GM23338 (cell line): ENCODE data around the gene PIWIL4. TPM values are rescaled to one million over a fixed set of nuclear protein-coding genes. Genes with fewer than 3 reads are reported as not detected.

ENCODE experiments used
- ATAC-seq: fragments of 200-7000 bp; cut with Tn5 transposase; 3 replicates; pipeline ENCODE4 v1.9.1; 2020
- DNase-seq: peaks from one replicate; pipeline ENCODE4 v3.0.0-alpha.2; 2015; ENCODE audit warnings: low spot score
- H2AFZ ChIP-seq: fragments of 200-600 bp; sonication (generic); 2 replicates; pipeline ENCODE4 v1.8.0; 2016; ENCODE audit warnings: antibody characterized with exemption, mild to moderate bottlenecking, moderate library complexity
- H3F3A ChIP-seq: fragments of 200-600 bp; sonication (generic); replicated peaks from 2 replicates; pipeline ENCODE4 v1.8.0; 2017; ENCODE audit warnings: antibody characterized with exemption, mixed run types, low read depth
- H3K27ac ChIP-seq: fragments of 200-600 bp; sonication (generic); 2 replicates; pipeline ENCODE4 v1.6.1; 2016; ENCODE audit warnings: low read depth
- H3K27me3 ChIP-seq: fragments of 200-600 bp; sonication (generic); 2 replicates; pipeline ENCODE4 v1.8.0; 2016; ENCODE audit warnings: mild to moderate bottlenecking, mixed run types, moderate library complexity; ENCODE audit not compliant: insufficient read depth
- H3K36me3 ChIP-seq: fragments of 200-600 bp; sonication (generic); 2 replicates; pipeline ENCODE4 v1.8.0; 2016; ENCODE audit warnings: mild to moderate bottlenecking; ENCODE audit not compliant: insufficient read depth
- H3K4me1 ChIP-seq: fragments of 200-600 bp; sonication (generic); 2 replicates; pipeline ENCODE4 v1.8.0; 2016; ENCODE audit warnings: mild to moderate bottlenecking, moderate library complexity; ENCODE audit not compliant: insufficient read depth
- H3K4me2 ChIP-seq: fragments of 200-600 bp; sonication (generic); 2 replicates; pipeline ENCODE4 v1.7.1; 2017; ENCODE audit warnings: mixed run types
- H3K4me3 ChIP-seq: fragments of 200-600 bp; sonication (generic); 2 replicates; pipeline ENCODE4 v1.6.1; 2016; ENCODE audit warnings: mixed run types
- H3K79me2 ChIP-seq: fragments of 200-600 bp; sonication (generic); replicated peaks from 2 replicates; pipeline ENCODE4 v1.8.0; 2017; ENCODE audit warnings: mild to moderate bottlenecking; ENCODE audit not compliant: insufficient read depth
- H3K9me2 ChIP-seq: fragments of 200-600 bp; sonication (generic); 2 replicates; pipeline ENCODE4 v1.8.0; 2017; ENCODE audit not compliant: insufficient read depth
- H4K20me1 ChIP-seq: fragments of 200-600 bp; sonication (generic); replicated peaks from 2 replicates; pipeline ENCODE4 v1.8.0; 2017; ENCODE audit warnings: mild to moderate bottlenecking; ENCODE audit not compliant: insufficient read depth
- H3K27ac Mint-ChIP-seq: 2 replicates; pipeline ENCODE4 v1.8.0; 2020; ENCODE audit warnings: inconsistent platforms, mild to moderate bottlenecking, moderate library complexity, mixed read lengths
- H3K27me3 Mint-ChIP-seq: 3 replicates; pipeline ENCODE4 v1.8.0; 2022; ENCODE audit warnings: low read depth, mild to moderate bottlenecking, moderate library complexity, mixed read lengths, inconsistent platforms; ENCODE audit not compliant: insufficient read depth, poor library complexity
- H3K36me3 Mint-ChIP-seq: 3 replicates; pipeline ENCODE4 v1.8.0; 2021; ENCODE audit warnings: low read depth, mild to moderate bottlenecking, inconsistent platforms, moderate library complexity, mixed read lengths
- H3K4me1 Mint-ChIP-seq: 3 replicates; pipeline ENCODE4 v1.8.0; 2020; ENCODE audit warnings: mild to moderate bottlenecking, inconsistent platforms, mixed read lengths
- H3K4me3 Mint-ChIP-seq: 3 replicates; pipeline ENCODE4 v1.8.0; 2021; ENCODE audit warnings: moderate library complexity, mild to moderate bottlenecking, inconsistent platforms, mixed read lengths
- H3K9me3 Mint-ChIP-seq: 3 replicates; pipeline ENCODE4 v1.8.0; 2020; ENCODE audit warnings: moderate library complexity, mild to moderate bottlenecking, inconsistent platforms, mixed read lengths
- CREB1 ChIP-seq: fragments of 250-450 bp; sonication (Bioruptor Pico); IDR thresholded peaks from 2 replicates; pipeline ENCODE4 v1.5.0; 2020; ENCODE audit warnings: low read depth, mild to moderate bottlenecking, moderate library complexity
- EZH2 ChIP-seq: fragments of 200-600 bp; sonication (generic); IDR thresholded peaks from one replicate; pipeline ENCODE4 v1.8.0; 2017; ENCODE audit warnings: antibody characterized with exemption, mild to moderate bottlenecking, low read depth; ENCODE audit not compliant: unreplicated experiment
- EZH2phosphoT487 ChIP-seq: fragments of 200-600 bp; sonication (generic); IDR thresholded peaks from one replicate; pipeline ENCODE4 v1.8.1; 2018; ENCODE audit warnings: antibody characterized with exemption; ENCODE audit not compliant: unreplicated experiment
- JUNB ChIP-seq: IDR thresholded peaks from one replicate; pipeline ENCODE4 v1.6.1; 2016; ENCODE audit warnings: antibody characterized with exemption; ENCODE audit not compliant: unreplicated experiment
- NANOG ChIP-seq: IDR thresholded peaks from 2 replicates; pipeline ENCODE4 v1.6.1; 2016; ENCODE audit warnings: antibody characterized with exemption, borderline replicate concordance
- ZNF114 ChIP-seq: fragments of 250-450 bp; sonication (Bioruptor Pico); IDR thresholded peaks from 2 replicates; pipeline ENCODE4 v1.5.0; 2020; ENCODE audit warnings: mild to moderate bottlenecking, moderate library complexity
- ZNF331 ChIP-seq: fragments of 250-450 bp; sonication (Bioruptor Pico); IDR thresholded peaks from 2 replicates; pipeline ENCODE4 v1.5.0; 2020; ENCODE audit warnings: low read depth, mild to moderate bottlenecking, moderate library complexity
- polyA plus RNA-seq: library from polyadenylated mRNA; unstranded; fragments of >200 nt; fragmentation: Nextera tagmentation; extraction: Ambion mirVana; gene quantifications from 2 replicates; pipeline ENCODE4 v1.2.1, GENCODE V29; 2016
- total RNA-seq: library from RNA; depleted of rRNA; stranded (reverse); fragments of >200 nt; shearing (Covaris generic); gene quantifications from 2 replicates; pipeline ENCODE4 v1.2.3, GENCODE V29; 2014
- TF ChIP-seq, protein P1 (sequence below), 2 experiments: fragments of 200-600 bp in 1 of 2; sonication (generic) in 1 of 2; conservative IDR thresholded peaks; 2 replicates each; pipeline versions ENCODE4 v1.5.1 to v1.6.1; 2016 to 2017; ENCODE audit warnings: antibody characterized with exemption in 2 of 2, low read depth in 2 of 2, mild to moderate bottlenecking in 2 of 2, moderate library complexity in 1 of 2
- TF ChIP-seq, protein P2 (sequence below): IDR thresholded peaks from one replicate; pipeline ENCODE4 v1.6.1; 2018; ENCODE audit warnings: antibody characterized with exemption; ENCODE audit not compliant: unreplicated experiment
- TF ChIP-seq, protein P3 (sequence below): IDR thresholded peaks from 2 replicates; pipeline ENCODE4 v1.6.1; 2016; ENCODE audit warnings: antibody characterized with exemption

Gene PIWIL4
- total and polyA plus RNA-seq, 2 experiments from 2014 or later: 0.23 to 0.66 TPM

DNA sequence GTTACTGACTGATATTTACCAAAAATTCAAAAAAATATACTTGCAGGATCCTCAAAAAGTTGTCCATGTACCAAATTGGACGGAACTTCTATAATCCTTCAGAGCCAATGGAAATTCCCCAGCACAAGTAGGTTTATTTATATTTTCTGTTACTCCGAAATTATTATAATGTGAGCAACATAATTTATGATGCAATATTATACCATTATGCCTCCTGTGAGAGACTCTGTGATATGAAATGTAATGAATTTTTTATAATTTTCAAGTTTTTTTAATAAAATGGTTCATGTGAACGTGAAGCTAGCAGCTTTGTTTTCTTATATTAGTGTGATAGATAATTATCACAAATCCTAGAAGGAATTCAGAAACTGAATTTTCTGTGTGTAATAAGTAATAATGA is 18.2 kb downstream of the PIWIL4 start:
- no peak for ATAC-seq
- no peaks in the 10 kb centered on the region for H3K4me1 ChIP-seq
- no peak overlapping the region for H2AFZ ChIP-seq
- no peaks in the 10 kb centered on the region for H3K9me3 Mint-ChIP-seq
- H3K4me3 Mint-ChIP-seq: no peak overlapping the region
- DNase-seq: no peak
- no peaks in the 10 kb centered on the region for H3K36me3 ChIP-seq
- no peaks in the 10 kb centered on the region for H3K27me3 Mint-ChIP-seq
- no peak overlapping the region for H3K4me2 ChIP-seq
- H3K4me3 ChIP-seq: no peak overlapping the region
- H3F3A ChIP-seq: no peaks in the 10 kb centered on the region
- no peak overlapping the region for H3K27ac ChIP-seq
- TF ChIP-seq EZH2phosphoT487 (no peak), CREB1 (CRISPR knock-in tag) (no peak), ZNF331 (CRISPR knock-in tag) (no peak), ZNF114 (no peak)
- TF ChIP-seq, protein P1, sequence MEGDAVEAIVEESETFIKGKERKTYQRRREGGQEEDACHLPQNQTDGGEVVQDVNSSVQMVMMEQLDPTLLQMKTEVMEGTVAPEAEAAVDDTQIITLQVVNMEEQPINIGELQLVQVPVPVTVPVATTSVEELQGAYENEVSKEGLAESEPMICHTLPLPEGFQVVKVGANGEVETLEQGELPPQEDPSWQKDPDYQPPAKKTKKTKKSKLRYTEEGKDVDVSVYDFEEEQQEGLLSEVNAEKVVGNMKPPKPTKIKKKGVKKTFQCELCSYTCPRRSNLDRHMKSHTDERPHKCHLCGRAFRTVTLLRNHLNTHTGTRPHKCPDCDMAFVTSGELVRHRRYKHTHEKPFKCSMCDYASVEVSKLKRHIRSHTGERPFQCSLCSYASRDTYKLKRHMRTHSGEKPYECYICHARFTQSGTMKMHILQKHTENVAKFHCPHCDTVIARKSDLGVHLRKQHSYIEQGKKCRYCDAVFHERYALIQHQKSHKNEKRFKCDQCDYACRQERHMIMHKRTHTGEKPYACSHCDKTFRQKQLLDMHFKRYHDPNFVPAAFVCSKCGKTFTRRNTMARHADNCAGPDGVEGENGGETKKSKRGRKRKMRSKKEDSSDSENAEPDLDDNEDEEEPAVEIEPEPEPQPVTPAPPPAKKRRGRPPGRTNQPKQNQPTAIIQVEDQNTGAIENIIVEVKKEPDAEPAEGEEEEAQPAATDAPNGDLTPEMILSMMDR (conservative IDR thresholded peaks at IDR 0.05; ENCODE audit: low read depth in 2 of 2): no peak
- no peaks in the 10 kb centered on the region for H4K20me1 ChIP-seq
- H3K27me3 ChIP-seq: no peaks in the 10 kb centered on the region
- H3K9me2 ChIP-seq: no peaks in the 10 kb centered on the region
- H3K27ac Mint-ChIP-seq: no peak overlapping the region
- H3K36me3 Mint-ChIP-seq: no peaks in the 10 kb centered on the region
- no peaks in the 10 kb centered on the region; the same call in 2 of the 3 replicates for H3K4me1 Mint-ChIP-seq
- no peaks in the 10 kb centered on the region for H3K79me2 ChIP-seq

DNA sequence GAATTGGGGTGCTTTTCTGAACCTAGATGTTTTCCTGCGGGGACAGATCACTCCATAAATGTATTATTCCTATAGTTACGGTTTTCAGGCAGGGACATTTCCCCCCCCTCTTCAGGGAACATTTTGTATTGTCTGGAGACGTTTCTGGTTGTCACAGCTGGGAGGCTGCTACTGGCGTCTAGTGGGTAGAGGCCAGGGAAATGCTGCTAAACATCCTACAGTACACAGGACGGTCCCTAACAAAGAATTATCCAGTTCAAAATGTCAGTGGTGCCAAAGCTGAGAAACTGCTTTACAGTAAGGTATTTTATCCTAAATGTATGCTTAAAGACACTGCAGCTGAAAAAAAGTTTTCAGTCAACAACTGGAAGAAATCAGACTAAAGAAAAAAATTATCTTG is 19.4 kb downstream of the PIWIL4 start:
- no peak for TF ChIP-seq NANOG
- Histone ChIP-seq H3K4me3 (no peak overlapping the region), H3K79me2 (no peaks in the 10 kb centered on the region), H4K20me1 (no peaks in the 10 kb centered on the region), H3K9me2 (no peaks in the 10 kb centered on the region), H3F3A (no peaks in the 10 kb centered on the region), H3K36me3 (no peaks in the 10 kb centered on the region), H3K4me1 (no peaks in the 10 kb centered on the region), H2AFZ (no peak overlapping the region), H3K27me3 (no peaks in the 10 kb centered on the region), H3K27ac (no peak overlapping the region), H3K4me2 (no peak overlapping the region)
- Mint-ChIP-seq H3K27me3 (peaks cover 2% of the 10 kb centered on the region), H3K4me3 (no peak overlapping the region), H3K9me3 (no peaks in the 10 kb centered on the region), H3K4me1 (no peaks in the 10 kb centered on the region; the same call in 2 of the 3 replicates), H3K36me3 (no peaks in the 10 kb centered on the region), H3K27ac (no peak overlapping the region)
- DNase-seq (no peak), ATAC-seq (no peak)

DNA sequence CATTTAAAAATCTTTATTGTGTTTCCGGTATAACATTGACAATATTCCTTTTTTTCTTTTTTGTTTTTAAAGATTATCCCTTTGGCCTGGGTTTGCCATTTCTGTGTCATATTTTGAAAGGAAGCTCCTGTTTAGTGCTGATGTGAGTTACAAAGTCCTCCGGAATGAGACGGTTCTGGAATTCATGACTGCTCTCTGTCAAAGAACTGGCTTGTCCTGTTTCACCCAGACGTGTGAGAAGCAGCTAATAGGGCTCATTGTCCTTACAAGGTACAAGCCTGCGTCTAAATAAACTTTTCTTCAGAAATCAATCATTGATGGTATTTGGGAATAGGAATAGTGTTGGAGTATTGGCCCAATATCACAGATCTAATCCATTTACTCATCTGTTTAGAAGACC is 19.8 kb downstream of the PIWIL4 start:
- Histone ChIP-seq H3K36me3 (no peaks in the 10 kb centered on the region), H3F3A (no peaks in the 10 kb centered on the region)
- H3K4me1 Mint-ChIP-seq: no peaks in the 10 kb centered on the region; the same call in 2 of the 3 replicates
- TF ChIP-seq EZH2phosphoT487 (no peak), EZH2 (no peak), ZNF114 (no peak), JUNB (no peak)
- TF ChIP-seq, protein P2, sequence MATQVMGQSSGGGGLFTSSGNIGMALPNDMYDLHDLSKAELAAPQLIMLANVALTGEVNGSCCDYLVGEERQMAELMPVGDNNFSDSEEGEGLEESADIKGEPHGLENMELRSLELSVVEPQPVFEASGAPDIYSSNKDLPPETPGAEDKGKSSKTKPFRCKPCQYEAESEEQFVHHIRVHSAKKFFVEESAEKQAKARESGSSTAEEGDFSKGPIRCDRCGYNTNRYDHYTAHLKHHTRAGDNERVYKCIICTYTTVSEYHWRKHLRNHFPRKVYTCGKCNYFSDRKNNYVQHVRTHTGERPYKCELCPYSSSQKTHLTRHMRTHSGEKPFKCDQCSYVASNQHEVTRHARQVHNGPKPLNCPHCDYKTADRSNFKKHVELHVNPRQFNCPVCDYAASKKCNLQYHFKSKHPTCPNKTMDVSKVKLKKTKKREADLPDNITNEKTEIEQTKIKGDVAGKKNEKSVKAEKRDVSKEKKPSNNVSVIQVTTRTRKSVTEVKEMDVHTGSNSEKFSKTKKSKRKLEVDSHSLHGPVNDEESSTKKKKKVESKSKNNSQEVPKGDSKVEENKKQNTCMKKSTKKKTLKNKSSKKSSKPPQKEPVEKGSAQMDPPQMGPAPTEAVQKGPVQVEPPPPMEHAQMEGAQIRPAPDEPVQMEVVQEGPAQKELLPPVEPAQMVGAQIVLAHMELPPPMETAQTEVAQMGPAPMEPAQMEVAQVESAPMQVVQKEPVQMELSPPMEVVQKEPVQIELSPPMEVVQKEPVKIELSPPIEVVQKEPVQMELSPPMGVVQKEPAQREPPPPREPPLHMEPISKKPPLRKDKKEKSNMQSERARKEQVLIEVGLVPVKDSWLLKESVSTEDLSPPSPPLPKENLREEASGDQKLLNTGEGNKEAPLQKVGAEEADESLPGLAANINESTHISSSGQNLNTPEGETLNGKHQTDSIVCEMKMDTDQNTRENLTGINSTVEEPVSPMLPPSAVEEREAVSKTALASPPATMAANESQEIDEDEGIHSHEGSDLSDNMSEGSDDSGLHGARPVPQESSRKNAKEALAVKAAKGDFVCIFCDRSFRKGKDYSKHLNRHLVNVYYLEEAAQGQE: no peak
- TF ChIP-seq, protein P3, sequence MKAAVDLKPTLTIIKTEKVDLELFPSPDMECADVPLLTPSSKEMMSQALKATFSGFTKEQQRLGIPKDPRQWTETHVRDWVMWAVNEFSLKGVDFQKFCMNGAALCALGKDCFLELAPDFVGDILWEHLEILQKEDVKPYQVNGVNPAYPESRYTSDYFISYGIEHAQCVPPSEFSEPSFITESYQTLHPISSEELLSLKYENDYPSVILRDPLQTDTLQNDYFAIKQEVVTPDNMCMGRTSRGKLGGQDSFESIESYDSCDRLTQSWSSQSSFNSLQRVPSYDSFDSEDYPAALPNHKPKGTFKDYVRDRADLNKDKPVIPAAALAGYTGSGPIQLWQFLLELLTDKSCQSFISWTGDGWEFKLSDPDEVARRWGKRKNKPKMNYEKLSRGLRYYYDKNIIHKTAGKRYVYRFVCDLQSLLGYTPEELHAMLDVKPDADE: no peak

More for the DNA sequence above, 19.8 kb downstream of the PIWIL4 start:
- ATAC-seq: no peak
- Mint-ChIP-seq H3K27me3 (peaks cover 2% of the 10 kb centered on the region), H3K27ac (no peak overlapping the region), H3K4me3 (no peak overlapping the region), H3K9me3 (no peaks in the 10 kb centered on the region), H3K36me3 (no peaks in the 10 kb centered on the region)
- Histone ChIP-seq H3K4me1 (no peaks in the 10 kb centered on the region), H2AFZ (no peak overlapping the region), H3K27me3 (no peaks in the 10 kb centered on the region), H3K9me2 (no peaks in the 10 kb centered on the region), H3K4me2 (no peak overlapping the region), H3K4me3 (no peak overlapping the region), H4K20me1 (no peaks in the 10 kb centered on the region), H3K79me2 (no peaks in the 10 kb centered on the region), H3K27ac (no peak overlapping the region)
- DNase-seq: no peak
